Right atrium auricular region (tissue), 2 donors: Measurements from ENCODE around the gene PSMF1. TPM values are rescaled to one million over a fixed set of nuclear protein-coding genes. Genes with fewer than 3 reads are reported as not detected.
"Not testable (repeated sequence)": the region's sequence is repeated elsewhere in the genome, so short reads cannot be mapped to it uniquely, and the experiment has no call there.

Experiments used
- DNase-seq: peaks from one replicate; pipeline ENCODE4 v3.0.0-alpha.2; 2019; ENCODE audit warnings: low spot score
- H3K27ac ChIP-seq, 2 donors: fragments of 200-600 bp; sonication (generic); 1 replicate in 1 of 2; 2 replicates in 1 of 2; pipeline ENCODE4 v1.5.1; 2016 to 2019
- H3K27me3 ChIP-seq, 2 donors: fragments of 200-600 bp; sonication (generic); one replicate each; pipeline versions ENCODE4 v1.5.1 to v1.6.0; 2017 to 2019
- H3K36me3 ChIP-seq: fragments of 200-600 bp; sonication (generic); one replicate; pipeline ENCODE4 v1.5.1; 2016
- H3K4me1 ChIP-seq, 2 donors: fragments of 200-600 bp; sonication (generic); one replicate each; pipeline versions ENCODE4 v1.5.1 to v1.6.0; 2017 to 2019
- H3K4me3 ChIP-seq, 2 donors: fragments of 200-600 bp; sonication (generic); 1 replicate in 1 of 2; 2 replicates in 1 of 2; pipeline ENCODE4 v1.5.1; 2017 to 2019; ENCODE audit warnings: mild to moderate bottlenecking in 1 of 2, moderate library complexity in 1 of 2
- H3K9me3 ChIP-seq, 2 donors: fragments of 200-600 bp; sonication (generic); one replicate each; pipeline ENCODE4 v1.5.1; 2019
- CTCF ChIP-seq, 2 donors: fragments of 200-600 bp; sonication (generic); IDR thresholded peaks; one replicate each; pipeline ENCODE4 v1.5.1; 2019; ENCODE audit warnings: antibody characterized with exemption in 2 of 2
- total RNA-seq, 2 donors: library from RNA; depleted of rRNA; stranded (reverse); fragments of >200 nt; gene quantifications; one replicate each; pipeline ENCODE4 v1.1.0, GENCODE V29; 2016

Gene PSMF1
- total RNA-seq, 2 donors from 2014 or later = 88.6 to 116 TPM

GRCh38 chr20:1212607-1213396, 94.4 kb downstream of the PSMF1 start:
- Histone ChIP-seq H3K9me3 (no peaks in the 10 kb centered on the region), H3K4me3 (no peak overlapping the region), H3K27me3 (no peaks in the 10 kb centered on the region), H3K36me3 (no peaks in the 10 kb centered on the region), H3K4me1 (no peaks in the 10 kb centered on the region), H3K27ac (no peak overlapping the region)
- peak; percentile 80 for DNase-seq
- TF ChIP-seq CTCF (IDR thresholded peaks at IDR 0.05) = peak; percentile 69 to 86

GRCh38 chr20:1214838-1215261, 96.4 kb downstream of the PSMF1 start:
- H3K9me3 ChIP-seq = no peaks in the 10 kb centered on the region
- H3K4me1 ChIP-seq = no peaks in the 10 kb centered on the region
- TF ChIP-seq CTCF (IDR thresholded peaks at IDR 0.05) = no peak
- H3K27ac ChIP-seq = no peak overlapping the region
- no peak for DNase-seq
- no peaks in the 10 kb centered on the region for H3K36me3 ChIP-seq
- no peaks in the 10 kb centered on the region for H3K27me3 ChIP-seq
- H3K4me3 ChIP-seq = no peak overlapping the region

GRCh38 chr20:1215386-1216170, 97.2 kb downstream of the PSMF1 start:
- H3K27ac ChIP-seq = no peak overlapping the region
- H3K27me3 ChIP-seq = no peaks in the 10 kb centered on the region
- no peaks in the 10 kb centered on the region for H3K4me1 ChIP-seq
- H3K36me3 ChIP-seq = no peaks in the 10 kb centered on the region
- H3K4me3 ChIP-seq = no peak overlapping the region
- H3K9me3 ChIP-seq = no peaks in the 10 kb centered on the region
- no peak for TF ChIP-seq CTCF (IDR thresholded peaks at IDR 0.05)
- DNase-seq = no peak

GRCh38 chr20:1216527-1217427, 98.4 kb downstream of the PSMF1 start:
- H3K9me3 ChIP-seq = not testable (repeated sequence)

More at GRCh38 chr20:1216527-1217427, 98.4 kb downstream of the PSMF1 start:
- H3K27me3 ChIP-seq, H3K27ac ChIP-seq, H3K36me3 ChIP-seq, H3K4me1 ChIP-seq, H3K4me3 ChIP-seq, DNase-seq: not testable (repeated sequence)

Other genes with a start within 250 kb of the PSMF1 start
- gene ANGPT4, start 202.3 kb upstream of the PSMF1 start, total RNA-seq = under 1 TPM in 1 of 2 donors, not detected in 1; 0.11 TPM
- under 1 TPM; 0.15 to 0.20 TPM for gene RSPO4, start 116.3 kb upstream of the PSMF1 start, total RNA-seq
- gene TMEM74B, start 66.4 kb downstream of the PSMF1 start, total RNA-seq = 1 to 10 TPM in 1 of 2 donors, under 1 TPM in 1; 0.83 to 4.6 TPM
- under 1 TPM in 1 of 2 donors, not detected in 1; 0.20 TPM for gene C20orf202, start 84.9 kb downstream of the PSMF1 start, total RNA-seq
- not detected for gene RAD21L1, start 107.4 kb downstream of the PSMF1 start, total RNA-seq
- gene SNPH, start 147.7 kb downstream of the PSMF1 start, total RNA-seq = 10 to 100 TPM in 1 of 2 donors, 1 to 10 TPM in 1; 5.0 to 10.1 TPM
- gene SDCBP2, start 210.5 kb downstream of the PSMF1 start, total RNA-seq = 1 to 10 TPM; 2.9 to 3.9 TPM